GM21526 (cell line): Measurements from ENCODE around the gene OR13F1.
"Not testable (repeated sequence)": the region's sequence is repeated elsewhere in the genome, so short reads cannot be mapped to it uniquely, and the experiment has no call there.

Experiments used
- ATAC-seq: cut with Tn5 transposase; IDR thresholded peaks from one replicate; pipeline ENCODE4 v1.9.1; 2021; ENCODE audit warnings: moderate library complexity; ENCODE audit not compliant: unreplicated experiment, low FRiP score

OR13F1 gene, protein sequence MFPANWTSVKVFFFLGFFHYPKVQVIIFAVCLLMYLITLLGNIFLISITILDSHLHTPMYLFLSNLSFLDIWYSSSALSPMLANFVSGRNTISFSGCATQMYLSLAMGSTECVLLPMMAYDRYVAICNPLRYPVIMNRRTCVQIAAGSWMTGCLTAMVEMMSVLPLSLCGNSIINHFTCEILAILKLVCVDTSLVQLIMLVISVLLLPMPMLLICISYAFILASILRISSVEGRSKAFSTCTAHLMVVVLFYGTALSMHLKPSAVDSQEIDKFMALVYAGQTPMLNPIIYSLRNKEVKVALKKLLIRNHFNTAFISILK

DNA sequence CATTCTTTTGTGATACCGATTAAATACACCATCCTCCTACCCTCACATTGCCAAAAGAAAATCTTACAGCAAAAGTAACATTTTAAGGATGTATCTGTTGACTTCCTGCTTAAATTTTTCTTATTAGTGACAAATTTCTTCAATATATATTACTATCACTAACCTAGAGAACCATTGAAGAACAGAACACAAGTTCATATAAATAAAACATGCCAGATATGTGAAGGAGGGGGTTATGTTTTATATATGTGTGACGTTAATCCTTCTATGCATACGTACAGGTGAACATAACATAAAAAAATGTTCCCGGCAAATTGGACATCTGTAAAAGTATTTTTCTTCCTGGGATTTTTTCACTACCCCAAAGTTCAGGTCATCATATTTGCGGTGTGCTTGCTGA, at the start of gene OR13F1:
OR13F1 (plus strand) TSS at position 301 of the 400 bp plus-strand sequence; CDS start at position 301, 0 bp downstream.
- no peak for ATAC-seq

DNA sequence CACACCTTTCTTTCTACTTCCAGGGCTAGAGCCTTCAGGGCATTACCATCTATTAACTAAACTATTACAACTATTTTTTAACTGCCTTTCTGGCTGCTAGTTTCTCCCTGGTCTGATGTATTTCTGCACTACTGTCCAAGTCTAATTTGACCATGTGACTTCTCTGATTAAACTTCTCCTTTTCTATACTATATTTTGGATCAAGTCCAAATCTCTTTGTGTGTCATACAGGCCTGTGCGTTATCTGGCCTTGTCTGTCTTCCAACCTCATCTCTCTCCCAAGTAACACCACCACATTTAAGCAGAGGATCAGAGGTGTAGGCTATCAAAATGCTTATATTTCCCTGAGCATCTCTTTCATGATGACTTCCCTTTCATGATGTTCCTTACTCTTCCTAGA, 47.2 kb upstream of the OR13F1 start:
- no peak for ATAC-seq

DNA sequence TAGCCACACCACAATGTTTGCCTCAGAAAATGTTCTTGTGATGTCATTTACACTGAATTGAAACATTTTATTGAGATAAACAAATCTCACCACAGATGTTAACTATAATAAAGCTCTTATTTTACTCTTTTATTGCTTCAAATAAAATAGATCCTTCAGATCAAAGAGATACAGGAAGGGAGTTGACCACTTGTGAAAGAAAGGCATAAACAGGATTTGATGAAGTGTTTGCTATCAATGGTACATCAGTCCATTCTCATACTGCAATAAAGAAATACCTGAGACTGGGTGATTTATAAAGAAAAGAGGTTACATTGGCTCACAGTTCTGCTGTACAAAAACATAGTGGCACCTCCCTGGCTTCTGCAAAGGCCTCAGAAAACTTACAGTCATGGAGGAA, 40.2 kb upstream of the OR13F1 start:
- no peak for ATAC-seq

DNA sequence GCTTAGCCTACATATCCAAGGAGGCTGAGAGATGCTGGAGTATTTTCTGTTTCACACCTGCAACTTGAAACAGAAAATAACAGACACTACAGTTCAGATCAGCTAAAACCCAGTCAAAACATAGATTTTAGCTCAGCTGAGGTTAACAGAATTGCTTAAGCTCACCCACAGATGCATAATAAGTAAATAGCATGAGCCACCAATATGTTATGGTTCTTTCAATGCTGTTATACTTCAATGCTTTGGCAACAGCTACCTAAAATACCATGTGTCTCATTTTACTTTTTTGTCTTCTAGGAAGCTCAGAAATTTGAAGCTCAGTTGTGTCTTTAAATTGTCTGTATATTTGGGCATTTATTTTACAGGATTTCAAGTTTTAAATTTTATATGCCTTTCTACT, 35.8 kb upstream of the OR13F1 start:
- no peak for ATAC-seq

DNA sequence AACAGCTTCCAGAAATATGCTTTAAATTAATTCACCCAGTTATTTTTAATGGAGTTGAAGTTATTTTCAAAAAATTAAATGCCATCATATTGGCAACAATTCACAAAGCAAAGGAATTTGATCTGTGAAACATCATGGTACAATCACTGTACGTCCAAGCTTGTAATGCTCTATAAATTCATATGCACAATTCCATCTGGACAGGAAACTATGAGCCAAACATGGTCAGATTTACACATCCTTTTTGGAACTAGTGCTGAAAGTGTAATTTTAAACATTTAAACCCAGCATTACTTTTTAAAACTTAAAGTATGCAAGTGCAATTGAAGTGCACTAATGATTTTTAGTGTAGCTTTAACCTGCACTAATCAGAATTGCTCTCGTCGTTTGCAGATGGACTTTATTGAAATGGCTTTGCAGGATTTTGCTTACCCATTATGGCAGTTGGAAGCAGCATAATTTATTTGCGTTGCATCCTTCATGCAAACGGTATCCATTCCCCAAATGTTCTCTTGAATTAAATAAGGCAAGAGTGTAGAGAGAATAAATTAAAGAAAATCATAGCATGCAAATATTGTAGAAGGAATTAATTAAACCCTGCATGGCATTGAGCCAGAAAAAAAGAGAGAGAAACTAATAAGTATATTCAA, 21.0 kb upstream of the OR13F1 start:
- ATAC-seq: no peak

DNA sequence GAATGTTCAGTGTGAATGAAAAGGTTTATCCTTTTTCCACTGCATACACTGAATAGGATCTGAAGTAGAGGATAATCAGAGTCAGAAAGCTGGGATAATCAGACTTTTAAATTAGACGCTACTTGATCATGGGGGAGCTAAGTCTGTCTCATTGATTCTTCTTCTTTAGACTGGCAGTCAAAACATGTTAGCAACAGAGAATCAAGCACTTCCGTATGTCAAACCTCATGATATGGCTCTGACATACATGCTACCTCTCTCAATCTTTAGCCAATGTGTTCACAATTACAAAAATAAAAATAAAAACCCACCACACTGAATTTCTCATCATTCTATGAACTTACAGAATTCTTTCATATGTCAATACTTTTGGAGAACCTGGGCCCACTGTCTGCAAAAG, 19.0 kb upstream of the OR13F1 start:
- no peak for ATAC-seq

DNA sequence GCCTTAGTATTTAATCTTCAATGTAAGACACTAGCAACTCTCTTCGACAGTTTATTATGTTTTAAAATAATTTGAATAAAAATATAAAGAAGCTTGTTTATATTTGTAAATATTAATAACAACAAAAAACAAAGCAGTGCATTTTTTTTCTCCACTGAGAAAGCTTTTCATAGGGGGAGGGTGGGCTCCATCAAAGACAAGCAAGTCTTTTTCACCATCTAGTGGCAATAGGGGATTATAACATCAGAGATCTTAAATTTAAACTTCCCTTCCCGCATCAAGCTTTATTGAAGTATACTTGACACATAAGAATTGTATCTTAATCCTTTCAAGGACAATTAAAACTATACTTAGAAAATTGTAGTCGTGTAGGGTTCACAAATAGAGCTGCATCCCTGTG, 9.3 kb upstream of the OR13F1 start:
- ATAC-seq: no peak

DNA sequence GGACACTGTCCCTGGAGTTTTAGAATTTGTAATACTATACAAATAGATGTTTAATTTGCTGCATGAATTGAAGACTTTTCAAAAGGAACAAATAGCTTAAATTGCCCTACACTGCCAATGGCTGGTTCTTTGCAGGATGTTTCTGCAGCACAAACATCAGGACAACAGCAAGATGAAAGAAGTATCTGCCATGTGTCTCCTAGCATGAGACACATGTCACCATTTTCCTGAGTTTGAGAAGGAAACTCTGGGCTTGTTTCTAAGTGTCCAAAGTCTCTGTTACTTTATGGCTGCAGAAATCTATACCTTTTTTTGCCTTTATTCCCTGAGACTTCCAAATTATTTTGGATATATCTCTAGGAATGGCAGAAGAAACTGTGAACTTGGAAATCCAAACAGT, 623 bp upstream of the OR13F1 start:
- no peak for ATAC-seq

DNA sequence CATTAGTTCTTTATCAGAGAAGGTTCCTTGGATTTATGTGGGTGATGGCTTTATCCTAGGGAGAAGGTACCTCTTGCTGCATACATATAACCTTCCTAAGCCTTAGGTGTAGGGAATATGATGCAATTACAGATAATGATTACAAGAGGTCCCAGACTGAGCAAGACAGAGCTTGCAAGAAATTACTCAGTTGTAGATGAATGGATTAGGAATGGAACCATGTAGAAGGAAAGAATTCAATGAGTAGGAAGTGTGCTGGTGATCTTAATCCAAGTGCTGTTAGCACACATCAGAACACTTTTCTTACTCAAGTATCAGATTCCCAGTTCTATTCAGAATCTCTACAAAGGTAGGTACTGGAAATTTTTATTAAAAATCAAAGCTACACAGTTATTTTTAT, 2.5 kb downstream of the OR13F1 start:
- ATAC-seq: no peak

DNA sequence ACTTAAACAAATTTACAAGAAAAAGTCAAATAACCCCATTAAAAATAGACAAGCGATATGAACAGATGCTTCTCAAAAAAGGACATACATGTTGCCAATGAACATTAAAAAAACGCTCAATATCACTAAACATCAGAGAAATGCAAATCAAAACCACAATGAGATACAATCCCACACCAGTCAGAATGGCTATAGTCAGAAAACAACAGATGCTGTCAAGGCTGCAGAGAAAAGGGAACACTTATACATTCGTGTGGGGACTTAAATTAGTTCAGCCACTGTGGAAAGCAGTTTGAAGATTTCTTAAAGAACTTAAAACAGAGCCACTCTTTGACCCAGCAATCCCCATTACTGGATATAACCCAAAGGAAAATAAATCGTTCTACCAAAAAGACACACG, 10.8 kb downstream of the OR13F1 start:
- no peak for ATAC-seq

DNA sequence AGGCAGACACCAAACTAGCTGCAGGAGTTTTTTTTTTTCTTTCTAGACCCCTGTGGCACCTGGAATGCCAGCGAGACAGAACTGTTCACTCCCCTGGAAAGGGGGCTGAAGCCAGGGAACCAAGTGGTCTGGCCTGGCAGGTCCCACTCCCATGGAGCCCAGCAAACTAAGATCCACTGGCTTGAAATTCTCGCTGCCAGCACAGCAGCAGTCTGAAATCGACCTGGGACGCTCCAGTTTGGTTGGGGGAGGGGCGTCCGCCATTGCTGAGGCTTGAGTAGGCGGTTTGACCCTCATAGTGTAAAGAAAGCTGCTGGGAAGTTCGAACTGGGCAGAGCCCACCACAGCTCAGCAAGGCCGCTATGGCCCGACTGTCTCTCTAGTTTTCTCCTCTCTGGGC, 16.2 kb downstream of the OR13F1 start:
- not testable (repeated sequence) for ATAC-seq

DNA sequence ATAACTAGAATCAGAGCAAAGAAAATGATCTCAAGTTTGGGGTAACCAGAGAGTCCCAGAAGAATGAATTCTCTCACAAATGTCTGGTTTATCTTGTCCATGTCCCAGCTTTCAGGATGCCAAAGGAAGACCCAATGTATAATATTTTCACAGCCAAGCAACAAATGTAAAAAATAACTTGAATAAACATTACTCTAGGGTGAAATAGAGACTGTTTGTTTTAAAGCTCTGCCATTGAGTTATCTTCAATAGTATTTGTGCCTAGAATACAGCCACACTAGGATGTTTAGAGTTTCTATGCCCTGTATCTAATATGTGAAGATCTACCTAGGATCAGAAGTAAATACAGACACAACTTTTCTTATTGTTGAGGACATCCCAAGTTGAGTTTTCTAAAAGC, 23.0 kb downstream of the OR13F1 start, which contains the start of gene OR13C4:
OR13C4 (minus strand) TSS at position 101 of the 400 bp plus-strand sequence; CDS start at position 101, 0 bp downstream.
- ATAC-seq: no peak

DNA sequence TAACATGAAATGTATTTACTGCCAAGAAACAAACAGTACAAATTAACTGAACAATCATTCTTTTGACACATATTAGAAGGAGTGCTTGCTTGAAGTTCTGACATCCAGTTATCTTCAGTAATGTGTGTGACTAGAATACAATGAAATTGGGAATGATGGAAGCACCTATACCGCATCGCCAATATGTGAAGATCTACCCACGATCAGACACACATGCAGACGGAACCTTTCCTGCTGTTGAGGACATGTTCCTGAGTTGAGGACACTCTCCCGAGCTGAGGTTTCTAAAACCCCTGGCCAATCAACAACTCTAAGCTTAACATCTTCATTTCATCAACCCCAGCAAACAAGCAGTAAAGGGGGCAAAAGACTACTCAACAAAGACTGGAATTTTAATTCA, 32.7 kb downstream of the OR13F1 start, which contains the start of gene OR13C3:
OR13C3 (minus strand) TSS at position 101 of the 400 bp plus-strand sequence. CDS start 133 bp downstream, outside the sequence.
- no peak for ATAC-seq

DNA sequence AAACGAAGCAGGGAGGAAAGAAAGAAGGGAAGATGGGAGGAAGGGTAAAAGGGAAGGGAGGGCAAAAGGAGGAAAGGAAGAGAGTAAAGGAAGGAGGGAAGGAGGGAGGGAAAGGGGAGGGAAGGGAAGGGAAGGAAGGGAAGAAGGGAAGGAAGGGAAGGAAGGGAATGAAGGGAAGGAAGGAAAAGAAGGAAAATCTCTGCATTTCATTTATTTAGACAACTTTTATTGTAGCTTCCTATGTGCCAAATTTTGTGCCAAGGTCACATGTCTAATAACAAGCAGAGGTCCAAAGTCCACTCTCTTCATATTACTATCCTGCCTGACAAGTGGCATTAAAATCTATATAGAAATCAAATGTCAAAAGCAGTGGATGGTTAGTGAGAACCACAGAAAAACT, 35.2 kb downstream of the OR13F1 start:
- no peak for ATAC-seq

DNA sequence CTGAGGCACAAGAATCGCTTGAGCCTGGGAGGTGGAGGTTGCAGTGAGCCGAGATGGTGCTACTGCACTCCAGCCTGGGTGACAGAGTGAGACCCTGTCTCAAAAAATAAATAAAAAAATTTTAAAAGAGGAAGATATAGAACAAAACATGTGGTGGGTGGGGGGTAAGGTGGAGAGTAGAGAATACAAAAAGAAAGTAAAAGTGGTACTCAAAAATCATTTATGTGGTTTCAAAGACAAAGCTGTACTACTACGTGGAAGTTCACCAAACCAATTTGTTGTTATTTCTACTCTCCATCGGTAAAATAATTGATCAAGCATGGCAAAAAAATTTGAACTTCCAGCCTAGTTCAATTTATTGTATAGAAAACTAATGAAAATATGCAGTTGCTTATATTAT, 40.6 kb downstream of the OR13F1 start:
- no peak for ATAC-seq

DNA sequence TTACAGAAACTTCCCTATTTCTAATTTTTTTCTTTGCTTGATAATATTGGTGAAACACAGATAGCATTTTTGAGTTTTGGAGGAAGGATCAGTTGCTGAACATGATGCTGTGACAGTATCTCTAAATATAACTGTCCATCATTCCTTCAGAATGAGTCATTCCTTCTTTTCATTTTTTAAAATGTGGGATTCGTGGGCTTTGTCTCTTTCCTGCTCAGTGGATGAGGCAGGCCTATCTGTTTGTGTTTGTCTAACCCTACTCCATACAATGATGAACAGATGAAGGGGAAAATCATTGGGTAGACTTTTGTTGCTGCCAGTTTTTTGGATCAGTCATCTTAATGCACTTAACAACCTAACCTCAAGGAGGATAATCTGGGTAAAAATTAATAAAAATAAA, 49.2 kb downstream of the OR13F1 start:
- no peak for ATAC-seq
